ENCODE data around the gene AGAP1.

DNA sequence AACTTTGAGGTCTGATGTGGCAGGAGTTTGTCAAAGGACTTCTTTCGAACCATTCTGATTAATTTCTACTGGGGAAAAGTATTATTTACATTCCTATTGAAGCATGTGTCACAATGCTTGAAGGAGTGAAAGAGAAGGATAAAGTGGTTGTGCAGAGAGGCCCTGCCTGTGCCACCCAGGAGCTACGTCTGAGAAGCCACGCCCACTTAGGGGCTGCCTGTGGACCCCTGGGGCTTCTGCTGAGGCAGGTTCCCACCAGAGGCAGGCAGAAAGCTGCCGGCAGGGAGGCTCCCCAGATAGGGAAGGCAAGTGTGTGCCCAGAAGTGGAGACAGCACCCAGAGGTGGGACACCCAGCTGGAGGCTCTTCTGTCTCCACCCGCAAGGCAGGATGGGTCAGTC, 627.0 kb downstream of the AGAP1 start:
- TF ChIP-seq, protein P1, sequence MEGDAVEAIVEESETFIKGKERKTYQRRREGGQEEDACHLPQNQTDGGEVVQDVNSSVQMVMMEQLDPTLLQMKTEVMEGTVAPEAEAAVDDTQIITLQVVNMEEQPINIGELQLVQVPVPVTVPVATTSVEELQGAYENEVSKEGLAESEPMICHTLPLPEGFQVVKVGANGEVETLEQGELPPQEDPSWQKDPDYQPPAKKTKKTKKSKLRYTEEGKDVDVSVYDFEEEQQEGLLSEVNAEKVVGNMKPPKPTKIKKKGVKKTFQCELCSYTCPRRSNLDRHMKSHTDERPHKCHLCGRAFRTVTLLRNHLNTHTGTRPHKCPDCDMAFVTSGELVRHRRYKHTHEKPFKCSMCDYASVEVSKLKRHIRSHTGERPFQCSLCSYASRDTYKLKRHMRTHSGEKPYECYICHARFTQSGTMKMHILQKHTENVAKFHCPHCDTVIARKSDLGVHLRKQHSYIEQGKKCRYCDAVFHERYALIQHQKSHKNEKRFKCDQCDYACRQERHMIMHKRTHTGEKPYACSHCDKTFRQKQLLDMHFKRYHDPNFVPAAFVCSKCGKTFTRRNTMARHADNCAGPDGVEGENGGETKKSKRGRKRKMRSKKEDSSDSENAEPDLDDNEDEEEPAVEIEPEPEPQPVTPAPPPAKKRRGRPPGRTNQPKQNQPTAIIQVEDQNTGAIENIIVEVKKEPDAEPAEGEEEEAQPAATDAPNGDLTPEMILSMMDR (IDR thresholded peaks at IDR 0.05) = no peak
- no peak for TF ChIP-seq POLR2A (IDR thresholded peaks at IDR 0.05)
- TF ChIP-seq EP300 (IDR thresholded peaks at IDR 0.05) = no peak
